Vagina (tissue), 2 donors: ENCODE data around the gene CPVL.

Experiments
- POLR2A ChIP-seq, 2 donors: fragments of 450-650 bp; IDR thresholded peaks; one replicate each; pipeline ENCODE4 v1.6.1; 2017; ENCODE audit warnings: antibody characterized with exemption in 2 of 2, mild to moderate bottlenecking in 2 of 2, moderate library complexity in 2 of 2
- POLR2AphosphoS5 ChIP-seq, 2 donors: sonication (generic); formaldehyde crosslinking; IDR thresholded peaks; one replicate each; pipeline ENCODE4 v1.9.0; 2017; ENCODE audit warnings: antibody characterized with exemption in 2 of 2, mild to moderate bottlenecking in 2 of 2, low read depth in 1 of 2; ENCODE audit not compliant: insufficient read depth in 1 of 2
- TF ChIP-seq, protein P1 (sequence below), 3 experiments: fragments of 450-650 bp in 2 of 3; fragments of 200-600 bp in 1 of 3; sonication (generic) in 1 of 3; IDR thresholded peaks; one replicate each; pipeline ENCODE4 v1.5.1; 2017 to 2019; ENCODE audit warnings: antibody characterized with exemption in 3 of 3, mild to moderate bottlenecking in 2 of 3, moderate library complexity in 2 of 3

GRCh38 chr7:29042824-29043231, 103.5 kb downstream of the CPVL start:
- no peak for TF ChIP-seq POLR2AphosphoS5 (IDR thresholded peaks at IDR 0.05; ENCODE audit: insufficient read depth in 1 of 2, low read depth in 1 of 2)
- TF ChIP-seq, protein P1, sequence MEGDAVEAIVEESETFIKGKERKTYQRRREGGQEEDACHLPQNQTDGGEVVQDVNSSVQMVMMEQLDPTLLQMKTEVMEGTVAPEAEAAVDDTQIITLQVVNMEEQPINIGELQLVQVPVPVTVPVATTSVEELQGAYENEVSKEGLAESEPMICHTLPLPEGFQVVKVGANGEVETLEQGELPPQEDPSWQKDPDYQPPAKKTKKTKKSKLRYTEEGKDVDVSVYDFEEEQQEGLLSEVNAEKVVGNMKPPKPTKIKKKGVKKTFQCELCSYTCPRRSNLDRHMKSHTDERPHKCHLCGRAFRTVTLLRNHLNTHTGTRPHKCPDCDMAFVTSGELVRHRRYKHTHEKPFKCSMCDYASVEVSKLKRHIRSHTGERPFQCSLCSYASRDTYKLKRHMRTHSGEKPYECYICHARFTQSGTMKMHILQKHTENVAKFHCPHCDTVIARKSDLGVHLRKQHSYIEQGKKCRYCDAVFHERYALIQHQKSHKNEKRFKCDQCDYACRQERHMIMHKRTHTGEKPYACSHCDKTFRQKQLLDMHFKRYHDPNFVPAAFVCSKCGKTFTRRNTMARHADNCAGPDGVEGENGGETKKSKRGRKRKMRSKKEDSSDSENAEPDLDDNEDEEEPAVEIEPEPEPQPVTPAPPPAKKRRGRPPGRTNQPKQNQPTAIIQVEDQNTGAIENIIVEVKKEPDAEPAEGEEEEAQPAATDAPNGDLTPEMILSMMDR (IDR thresholded peaks at IDR 0.05) = no peak
- no peak for TF ChIP-seq POLR2A (IDR thresholded peaks at IDR 0.05)
